DND-41 (cell line): ENCODE results near the gene C13orf42.

ENCODE experiments used
- EZH2 ChIP-seq: IDR thresholded peaks from 3 replicates; pipeline ENCODE4 v1.6.1; 2012; ENCODE audit warnings: borderline replicate concordance, low read depth, mild to moderate bottlenecking, moderate library complexity, low read length, inconsistent platforms; ENCODE audit not compliant: severe bottlenecking
- TF ChIP-seq, protein P1 (sequence below): IDR thresholded peaks from 2 replicates; pipeline ENCODE4 v1.5.1; 2012; ENCODE audit warnings: borderline replicate concordance, low read length, moderate library complexity, mild to moderate bottlenecking; ENCODE audit not compliant: poor library complexity, severe bottlenecking; ENCODE audit errors: extremely low read depth

DNA sequence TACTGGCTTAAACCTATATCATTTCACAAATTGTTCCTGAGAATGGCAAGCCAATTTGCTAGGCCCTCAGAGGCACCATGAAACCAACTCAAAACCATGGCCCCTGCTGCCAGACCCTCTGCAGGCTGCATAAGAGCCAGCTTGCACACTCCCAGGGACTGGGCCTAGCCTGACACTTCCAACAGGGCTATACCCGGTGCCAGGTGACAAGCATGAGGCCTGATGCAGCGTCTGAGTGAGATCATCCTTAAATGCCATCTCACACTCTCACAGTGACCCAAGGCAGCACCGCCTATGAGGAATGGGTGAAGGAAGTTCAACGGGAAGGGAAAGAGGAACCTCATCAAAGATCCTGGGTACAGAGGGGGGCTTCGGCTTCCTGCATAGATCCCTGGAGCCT lies 65.6 kb downstream of the C13orf42 start:
- TF ChIP-seq, protein P1, sequence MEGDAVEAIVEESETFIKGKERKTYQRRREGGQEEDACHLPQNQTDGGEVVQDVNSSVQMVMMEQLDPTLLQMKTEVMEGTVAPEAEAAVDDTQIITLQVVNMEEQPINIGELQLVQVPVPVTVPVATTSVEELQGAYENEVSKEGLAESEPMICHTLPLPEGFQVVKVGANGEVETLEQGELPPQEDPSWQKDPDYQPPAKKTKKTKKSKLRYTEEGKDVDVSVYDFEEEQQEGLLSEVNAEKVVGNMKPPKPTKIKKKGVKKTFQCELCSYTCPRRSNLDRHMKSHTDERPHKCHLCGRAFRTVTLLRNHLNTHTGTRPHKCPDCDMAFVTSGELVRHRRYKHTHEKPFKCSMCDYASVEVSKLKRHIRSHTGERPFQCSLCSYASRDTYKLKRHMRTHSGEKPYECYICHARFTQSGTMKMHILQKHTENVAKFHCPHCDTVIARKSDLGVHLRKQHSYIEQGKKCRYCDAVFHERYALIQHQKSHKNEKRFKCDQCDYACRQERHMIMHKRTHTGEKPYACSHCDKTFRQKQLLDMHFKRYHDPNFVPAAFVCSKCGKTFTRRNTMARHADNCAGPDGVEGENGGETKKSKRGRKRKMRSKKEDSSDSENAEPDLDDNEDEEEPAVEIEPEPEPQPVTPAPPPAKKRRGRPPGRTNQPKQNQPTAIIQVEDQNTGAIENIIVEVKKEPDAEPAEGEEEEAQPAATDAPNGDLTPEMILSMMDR = no peak
- TF ChIP-seq EZH2 = no peak
